HEK293 (cell line): Measurements from ENCODE around the gene PKP2.

Experiments used
- CTCF ChIA-PET: fragments of 350-600 bp; formaldehyde crosslinking; extraction: SDS; loops from one replicate; lab custom pipeline; 2021; ENCODE audit warnings: antibody characterized with exemption; lab: Yijun Ruan, JAX
- POLR2A ChIA-PET: fragments of 300-600 bp; formaldehyde crosslinking; extraction: SDS; loops from one replicate; lab custom pipeline; 2020; ENCODE audit warnings: antibody characterized with exemption, inconsistent platforms; lab: Yijun Ruan, JAX
- H3K27ac ChIP-seq: fragments of 200-500 bp; sonication (Bioruptor generic); 2 replicates; pipeline ENCODE4 v1.5.1; 2014; ENCODE audit warnings: low read depth, low read length, control low read depth, inconsistent platforms; ENCODE audit errors: extremely low read depth
- H3K36me3 ChIP-seq, 2 experiments: fragments of 200-500 bp in 1 of 2; sonication (Bioruptor generic) in 1 of 2; 1 replicate in 1 of 2; 2 replicates in 1 of 2; pipeline ENCODE4 v1.5.1; 2014 to 2017; ENCODE audit warnings: inconsistent platforms in 2 of 2, low read length in 2 of 2; ENCODE audit not compliant: control insufficient read depth in 2 of 2, insufficient read depth in 1 of 2
- H3K4me1 ChIP-seq: fragments of 200-500 bp; sonication (Bioruptor generic); 2 replicates; pipeline ENCODE4 v1.5.1; 2014; ENCODE audit warnings: mild to moderate bottlenecking, low read length, inconsistent platforms; ENCODE audit not compliant: control insufficient read depth, insufficient read depth
- H3K4me3 ChIP-seq: 2 replicates; pipeline ENCODE4 v1.5.1; 2011; ENCODE audit warnings: low read depth, mild to moderate bottlenecking, control low read depth, low read length, moderate library complexity
- H3K9me3 ChIP-seq: fragments of 200-500 bp; sonication (Bioruptor generic); 2 replicates; pipeline ENCODE4 v1.5.1; 2014; ENCODE audit warnings: low read depth, low read length, inconsistent platforms; ENCODE audit not compliant: control insufficient read depth, insufficient read depth
- AEBP2 ChIP-seq: fragments of 450-650 bp; formaldehyde crosslinking; IDR thresholded peaks from 2 replicates; pipeline ENCODE4 v1.5.1; 2016; ENCODE audit warnings: missing biosample characterization, missing genetic modification characterization, borderline replicate concordance
- GFI1B ChIP-seq: fragments of 450-650 bp; formaldehyde crosslinking; IDR thresholded peaks from 2 replicates; pipeline ENCODE4 v1.5.1; 2016; ENCODE audit warnings: missing biosample characterization, missing genetic modification characterization
- INSM2 ChIP-seq: fragments of 450-650 bp; formaldehyde crosslinking; IDR thresholded peaks from 2 replicates; pipeline ENCODE4 v1.5.1; 2016; ENCODE audit warnings: missing biosample characterization, missing genetic modification characterization
- KLF9 ChIP-seq: fragments of 450-650 bp; formaldehyde crosslinking; IDR thresholded peaks from 2 replicates; pipeline ENCODE4 v1.5.1; 2016; ENCODE audit warnings: missing biosample characterization, missing genetic modification characterization, low read depth
- TRIM28 ChIP-seq: IDR thresholded peaks from 2 replicates; pipeline ENCODE4 v1.6.1; 2011; ENCODE audit warnings: low read length, control low read depth, borderline replicate concordance
- ZBTB17 ChIP-seq: fragments of 450-650 bp; formaldehyde crosslinking; IDR thresholded peaks from 2 replicates; pipeline ENCODE4 v1.5.1; 2016; ENCODE audit warnings: missing biosample characterization, missing genetic modification characterization
- ZBTB7A ChIP-seq: fragments of 450-650 bp; formaldehyde crosslinking; IDR thresholded peaks from 2 replicates; pipeline ENCODE4 v1.5.1; 2016; ENCODE audit warnings: low read depth, missing biosample characterization, missing genetic modification characterization
- ZBTB8A ChIP-seq: fragments of 450-650 bp; formaldehyde crosslinking; IDR thresholded peaks from 2 replicates; pipeline ENCODE4 v1.5.1; 2016; ENCODE audit warnings: missing biosample characterization, missing genetic modification characterization
- ZEB2 ChIP-seq: fragments of 450-650 bp; formaldehyde crosslinking; IDR thresholded peaks from 2 replicates; pipeline ENCODE4 v1.5.1; 2016; ENCODE audit warnings: missing biosample characterization, missing genetic modification characterization
- ZFP69B ChIP-seq: fragments of 450-650 bp; formaldehyde crosslinking; IDR thresholded peaks from 2 replicates; pipeline ENCODE4 v1.5.1; 2016; ENCODE audit warnings: missing biosample characterization, missing genetic modification characterization
- ZNF148 ChIP-seq: fragments of 450-650 bp; formaldehyde crosslinking; IDR thresholded peaks from 2 replicates; pipeline ENCODE4 v1.5.0; 2017; ENCODE audit warnings: missing biosample characterization, missing genetic modification characterization, borderline replicate concordance
- ZNF155 ChIP-seq: fragments of 450-650 bp; formaldehyde crosslinking; IDR thresholded peaks from 2 replicates; pipeline ENCODE4 v1.5.1; 2016; ENCODE audit warnings: missing biosample characterization, missing genetic modification characterization
- ZNF169 ChIP-seq: fragments of 450-650 bp; formaldehyde crosslinking; IDR thresholded peaks from 2 replicates; pipeline ENCODE4 v1.5.1; 2016; ENCODE audit warnings: missing biosample characterization, missing genetic modification characterization
- ZNF184 ChIP-seq: fragments of 450-650 bp; IDR thresholded peaks from 2 replicates; pipeline ENCODE4 v1.5.1; 2018; ENCODE audit warnings: missing biosample characterization, mild to moderate bottlenecking, missing genetic modification characterization
- ZNF19 ChIP-seq: fragments of 450-650 bp; formaldehyde crosslinking; IDR thresholded peaks from 2 replicates; pipeline ENCODE4; 2016; ENCODE audit warnings: missing biosample characterization, missing genetic modification characterization, low read depth
- ZNF202 ChIP-seq: fragments of 450-650 bp; formaldehyde crosslinking; IDR thresholded peaks from 2 replicates; pipeline ENCODE4 v1.5.1; 2016; ENCODE audit warnings: missing biosample characterization, missing genetic modification characterization, borderline replicate concordance
- ZNF239 ChIP-seq: fragments of 450-650 bp; formaldehyde crosslinking; IDR thresholded peaks from 2 replicates; pipeline ENCODE4 v1.5.1; 2016; ENCODE audit warnings: missing biosample characterization, missing genetic modification characterization
- ZNF248 ChIP-seq: fragments of 450-650 bp; formaldehyde crosslinking; IDR thresholded peaks from 2 replicates; pipeline ENCODE4 v1.5.1; 2017; ENCODE audit warnings: missing biosample characterization, missing genetic modification characterization
- ZNF335 ChIP-seq: fragments of 450-650 bp; formaldehyde crosslinking; conservative IDR thresholded peaks from 2 replicates; pipeline ENCODE4 v1.5.1; 2016; ENCODE audit warnings: missing biosample characterization, missing genetic modification characterization
- ZNF366 ChIP-seq: fragments of 450-650 bp; formaldehyde crosslinking; conservative IDR thresholded peaks from 2 replicates; pipeline ENCODE4 v1.5.1; 2016; ENCODE audit warnings: missing biosample characterization, missing genetic modification characterization
- ZNF404 ChIP-seq: fragments of 450-650 bp; formaldehyde crosslinking; IDR thresholded peaks from 2 replicates; pipeline ENCODE4 v1.5.1; 2017; ENCODE audit warnings: missing biosample characterization, missing genetic modification characterization
- ZNF488 ChIP-seq: fragments of 450-650 bp; formaldehyde crosslinking; IDR thresholded peaks from 2 replicates; pipeline ENCODE4 v1.5.1; 2016; ENCODE audit warnings: missing biosample characterization, missing genetic modification characterization
- ZNF548 ChIP-seq: fragments of 450-650 bp; formaldehyde crosslinking; IDR thresholded peaks from 2 replicates; pipeline ENCODE4 v1.5.1; 2016; ENCODE audit warnings: missing biosample characterization, missing genetic modification characterization
- ZNF560 ChIP-seq: fragments of 450-650 bp; formaldehyde crosslinking; IDR thresholded peaks from 2 replicates; pipeline ENCODE4 v1.5.1; 2017; ENCODE audit warnings: missing biosample characterization, missing genetic modification characterization, borderline replicate concordance
- ZNF571 ChIP-seq: fragments of 450-650 bp; formaldehyde crosslinking; IDR thresholded peaks from 2 replicates; pipeline ENCODE4 v1.5.0; 2017; ENCODE audit warnings: missing biosample characterization, missing genetic modification characterization
- ZNF600 ChIP-seq: fragments of 450-650 bp; formaldehyde crosslinking; IDR thresholded peaks from 2 replicates; pipeline ENCODE4 v1.5.1; 2016; ENCODE audit warnings: missing biosample characterization, missing genetic modification characterization
- ZNF621 ChIP-seq: fragments of 450-650 bp; formaldehyde crosslinking; IDR thresholded peaks from 2 replicates; pipeline ENCODE4 v1.5.1; 2017; ENCODE audit warnings: missing biosample characterization, missing genetic modification characterization
- ZNF654 ChIP-seq: fragments of 450-650 bp; formaldehyde crosslinking; IDR thresholded peaks from 2 replicates; pipeline ENCODE4 v1.5.1; 2016; ENCODE audit warnings: low read depth, missing biosample characterization, missing genetic modification characterization
- ZNF677 ChIP-seq: fragments of 450-650 bp; IDR thresholded peaks from 2 replicates; pipeline ENCODE4 v1.5.0; 2018; ENCODE audit warnings: missing biosample characterization, mild to moderate bottlenecking, missing genetic modification characterization, moderate library complexity
- ZNF747 ChIP-seq: fragments of 450-650 bp; formaldehyde crosslinking; IDR thresholded peaks from 2 replicates; pipeline ENCODE4 v1.5.1; 2016; ENCODE audit warnings: missing biosample characterization, missing genetic modification characterization
- ZNF776 ChIP-seq: fragments of 450-650 bp; formaldehyde crosslinking; IDR thresholded peaks from 2 replicates; pipeline ENCODE4 v1.5.0; 2017; ENCODE audit warnings: missing biosample characterization, missing genetic modification characterization, borderline replicate concordance
- ZNF792 ChIP-seq: fragments of 450-650 bp; formaldehyde crosslinking; IDR thresholded peaks from 2 replicates; pipeline ENCODE4 v1.5.1; 2016; ENCODE audit warnings: missing biosample characterization, missing genetic modification characterization

Gene PKP2

GRCh38 chr12:32776258-32776657 lies 120.3 kb downstream of the PKP2 start (continued):
- TF ChIP-seq ZNF148 (no peak), ZNF155 (tag by site-specific recombination) (no peak), ZNF248 (no peak), ZNF747 (tag by site-specific recombination) (no peak)

- H3K4me1 ChIP-seq = no peaks in the 10 kb centered on the region
Measured at GRCh38 chr12:32773691-32774090, 122.9 kb downstream of the PKP2 start.

GRCh38 chr12:32770141-32770540 lies 126.4 kb downstream of the PKP2 start:
- no peaks in the 10 kb centered on the region for H3K36me3 ChIP-seq
- no peak overlapping the region for H3K4me3 ChIP-seq
- H3K9me3 ChIP-seq = no peaks in the 10 kb centered on the region
- ChIA-PET POLR2A (no interaction called here), CTCF (interaction anchor here (0.8 to 2.1 kb wide), 2 partner anchors 14 to 60 kb away, joined by 3 to 11 read pairs; no protein-coding TSS in a partner anchor)
- H3K4me1 ChIP-seq = no peaks in the 10 kb centered on the region
- TF ChIP-seq AEBP2 (tag by site-specific recombination) (no peak), ZNF571 (tag by site-specific recombination) (no peak), ZNF677 (tag by site-specific recombination) (no peak), INSM2 (tag by site-specific recombination) (no peak), ZNF404 (no peak), ZNF792 (tag by site-specific recombination) (no peak), GFI1B (tag by site-specific recombination) (no peak), ZNF621 (tag by site-specific recombination) (no peak), ZNF548 (tag by site-specific recombination) (no peak), ZNF202 (tag by site-specific recombination) (no peak)
- H3K27ac ChIP-seq = no peak overlapping the region

More at GRCh38 chr12:32773691-32774090, 122.9 kb downstream of the PKP2 start:
- CTCF ChIA-PET = interaction anchor here (0.8 to 1.9 kb wide), 3 partner anchors 10 to 96 kb away, joined by 3 to 6 read pairs (median 3); partner anchors contain the start of gene YARS2
- no peaks in the 10 kb centered on the region for H3K36me3 ChIP-seq
- H3K4me3 ChIP-seq = no peak overlapping the region
- H3K27ac ChIP-seq = no peak overlapping the region
- TF ChIP-seq ZNF747 (tag by site-specific recombination) = no peak
- no peak for TF ChIP-seq ZNF184
- no peak for TF ChIP-seq ZNF19 (tag by site-specific recombination)
- no peak for TF ChIP-seq ZNF488 (tag by site-specific recombination)
- no peak for TF ChIP-seq ZNF600 (tag by site-specific recombination)
- no peak for TF ChIP-seq ZNF776 (tag by site-specific recombination)
- TF ChIP-seq ZBTB17 (tag by site-specific recombination) = no peak
- no peak for TF ChIP-seq ZNF560 (tag by site-specific recombination)
- TF ChIP-seq ZNF239 (tag by site-specific recombination) = no peak
- no peak for TF ChIP-seq TRIM28
- TF ChIP-seq ZNF654 (tag by site-specific recombination) = no peak
- TF ChIP-seq ZNF335 (tag by site-specific recombination) = no peak
- no peak for TF ChIP-seq ZBTB8A (tag by site-specific recombination)
- TF ChIP-seq ZNF366 (tag by site-specific recombination) = no peak
- no peak for TF ChIP-seq KLF9 (tag by site-specific recombination)
- no peak for TF ChIP-seq ZBTB7A (tag by site-specific recombination)
- TF ChIP-seq ZFP69B = no peak
- TF ChIP-seq ZEB2 = no peak
- TF ChIP-seq ZNF169 = no peak
- TF ChIP-seq, all 188 proteins: peak for 0
- no peaks in the 10 kb centered on the region for H3K9me3 ChIP-seq
- POLR2A ChIA-PET = interaction anchor here (1.6 kb wide), 1 partner anchor 18 kb away, joined by 5 read pairs; the partner anchor contains the start of gene YARS2
